CD4-positive, alpha-beta T cell treated with Interleukin-1 beta for 1 hour (primary cell): Measurements from ENCODE around the gene EIF5A.

Experiments
- DNase-seq, 2 donors: peaks; one replicate each; pipeline ENCODE4 v3.0.0-alpha.2; 2020 to 2022

EIF5A gene

DNA sequence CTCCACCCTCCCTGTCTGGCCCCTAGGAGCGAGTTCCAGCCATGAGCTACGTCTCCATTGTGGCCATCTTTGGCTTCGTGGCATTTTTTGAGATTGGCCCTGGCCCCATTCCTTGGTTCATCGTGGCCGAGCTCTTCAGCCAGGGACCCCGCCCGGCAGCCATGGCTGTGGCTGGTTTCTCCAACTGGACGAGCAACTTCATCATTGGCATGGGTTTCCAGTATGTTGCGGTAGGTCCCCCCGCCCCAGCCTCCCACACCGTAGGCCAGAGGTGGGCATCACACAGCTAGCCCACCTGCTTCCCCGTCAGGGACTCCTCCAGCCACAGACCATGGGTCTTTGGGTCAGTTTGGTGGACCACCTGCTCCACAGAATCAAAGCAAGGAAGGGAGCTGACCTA is 21.7 kb upstream of the EIF5A start:
- no peak for DNase-seq

- DNase-seq, result no peak
These were observed 18.0 kb upstream of the EIF5A start for GRCh38 chr17:7289256-7290032.

DNA sequence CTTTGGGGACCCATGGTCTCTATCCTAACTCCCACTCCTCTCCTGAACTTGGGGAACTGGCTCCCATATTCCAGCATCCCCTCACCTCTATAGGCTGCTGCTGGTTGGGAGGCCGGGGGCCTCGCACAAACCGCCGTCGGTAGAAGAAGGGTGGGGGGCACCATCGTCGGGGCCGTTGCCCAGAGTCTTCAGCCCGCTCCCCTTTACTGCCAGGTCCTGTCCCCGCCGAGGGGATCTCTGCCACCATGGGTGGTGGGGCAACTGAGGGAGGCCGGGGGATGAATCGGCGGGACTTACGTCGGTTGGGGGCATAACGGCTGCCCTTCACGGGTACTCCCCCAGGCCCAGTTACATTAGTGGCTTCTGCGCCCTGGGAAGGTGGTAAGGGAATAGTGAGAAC is 17.3 kb upstream of the EIF5A start:
- no peak for DNase-seq

GRCh38 chr17:7290685-7291084 is 16.7 kb upstream of the EIF5A start:
- no peak for DNase-seq

DNA sequence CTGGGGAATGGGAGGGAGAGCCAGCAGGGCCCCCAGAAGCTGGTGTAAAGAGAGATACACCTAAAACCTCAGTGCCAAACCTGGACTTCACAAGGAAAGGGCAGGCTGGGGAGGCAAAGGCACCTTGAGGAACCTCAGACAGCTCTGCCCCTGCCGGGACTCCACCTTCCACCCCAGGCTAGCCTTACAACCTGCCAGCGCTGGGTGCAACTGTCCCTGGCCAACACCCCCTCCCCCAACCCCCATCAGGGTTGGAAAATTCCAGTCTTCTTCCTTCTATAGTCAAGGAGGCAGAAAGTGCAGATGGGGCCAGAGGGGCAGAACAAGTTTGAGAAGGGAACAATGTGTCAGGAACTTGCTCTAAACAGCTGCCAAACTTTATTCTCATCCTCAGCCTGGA is 15.2 kb upstream of the EIF5A start:
- no peak for DNase-seq

GRCh38 chr17:7292729-7293128 is 14.7 kb upstream of the EIF5A start:
- no peak for DNase-seq

DNA sequence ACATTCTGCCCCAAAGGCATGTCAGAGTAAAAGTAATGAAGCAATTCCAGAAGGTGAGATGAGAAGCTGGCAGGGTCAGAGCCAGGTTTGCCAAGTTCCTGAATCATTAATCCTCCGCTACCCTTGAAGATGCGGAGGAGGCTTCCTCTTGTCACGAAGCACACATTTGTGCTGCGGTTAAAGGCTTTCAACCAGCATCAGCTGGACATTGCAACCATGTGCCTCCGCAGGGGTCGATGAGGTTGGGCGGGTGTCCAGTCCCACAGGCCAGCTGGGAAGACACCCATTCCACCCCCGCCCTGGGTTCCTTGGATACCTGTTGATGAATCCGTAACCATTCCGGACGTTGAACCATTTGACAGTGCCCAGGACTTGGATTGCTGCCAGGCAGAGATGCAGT is 14.3 kb upstream of the EIF5A start:
- DNase-seq, result no peak

GRCh38 chr17:7293816-7294613 is 13.4 kb upstream of the EIF5A start:
- no peak for DNase-seq

GRCh38 chr17:7294614-7295153 is 12.7 kb upstream of the EIF5A start, which contains the start of gene YBX2:
Gene YBX2 (minus strand): TSS chr17:7294639. CDS start chr17:7294500, 139 bp downstream.
- DNase-seq, result peak; percentile 84 to 86

- DNase-seq, result no peak
These were observed 11.9 kb upstream of the EIF5A start for GRCh38 chr17:7295230-7296180.

DNA sequence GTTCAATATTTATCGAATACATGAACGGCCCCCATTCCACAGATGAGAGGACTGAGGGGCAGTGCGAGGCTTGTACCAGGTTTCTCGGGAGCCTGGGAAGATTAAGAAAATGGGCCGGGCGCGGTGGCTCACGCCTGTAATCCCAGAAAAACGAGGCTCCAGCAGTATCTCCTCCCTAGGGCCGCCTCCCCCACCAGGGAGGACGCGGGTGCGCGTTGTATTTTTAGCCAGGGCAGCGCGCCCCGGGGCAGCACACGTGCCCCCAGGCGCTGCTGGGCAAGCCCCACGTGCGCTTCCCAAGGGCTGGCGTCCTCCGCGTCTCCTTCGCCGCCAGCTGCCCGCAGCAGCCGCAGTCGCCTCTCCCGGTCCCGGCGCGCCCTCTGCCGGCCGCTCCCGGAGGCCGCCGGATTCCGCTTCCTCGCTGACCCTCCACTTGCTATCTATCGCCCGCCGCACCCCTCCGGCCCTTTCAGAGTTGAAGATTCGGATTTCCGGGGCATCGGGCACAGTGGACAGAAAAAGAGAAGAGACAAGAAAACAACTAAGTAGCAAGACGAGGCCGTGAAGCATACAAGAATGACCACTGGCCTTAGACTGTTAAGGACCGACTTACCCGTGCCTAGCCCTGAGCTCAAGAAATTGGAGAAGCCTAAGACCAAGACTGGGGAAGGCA is 11.1 kb upstream of the EIF5A start:
- DNase-seq, result peak; percentile 73 to 77

DNA sequence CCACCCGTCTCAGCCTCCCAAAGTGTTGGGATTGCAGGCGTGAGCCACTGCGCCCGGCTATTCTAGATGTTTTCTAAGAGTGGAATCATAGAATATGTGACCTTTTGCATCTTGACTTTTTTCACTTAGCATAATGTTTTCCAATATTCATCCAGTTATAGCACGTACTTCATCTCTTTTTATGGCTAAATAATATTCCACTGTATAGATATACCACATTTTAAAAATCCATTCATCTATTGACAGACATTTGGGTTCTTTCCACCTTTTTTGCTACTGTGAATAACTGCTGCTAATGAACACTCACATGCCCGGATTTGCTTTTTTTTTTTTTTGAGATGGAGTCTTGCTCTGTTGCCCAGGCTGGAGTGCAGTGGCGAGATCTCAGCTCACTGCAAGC is 3.2 kb upstream of the EIF5A start:
- DNase-seq, result no peak

DNA sequence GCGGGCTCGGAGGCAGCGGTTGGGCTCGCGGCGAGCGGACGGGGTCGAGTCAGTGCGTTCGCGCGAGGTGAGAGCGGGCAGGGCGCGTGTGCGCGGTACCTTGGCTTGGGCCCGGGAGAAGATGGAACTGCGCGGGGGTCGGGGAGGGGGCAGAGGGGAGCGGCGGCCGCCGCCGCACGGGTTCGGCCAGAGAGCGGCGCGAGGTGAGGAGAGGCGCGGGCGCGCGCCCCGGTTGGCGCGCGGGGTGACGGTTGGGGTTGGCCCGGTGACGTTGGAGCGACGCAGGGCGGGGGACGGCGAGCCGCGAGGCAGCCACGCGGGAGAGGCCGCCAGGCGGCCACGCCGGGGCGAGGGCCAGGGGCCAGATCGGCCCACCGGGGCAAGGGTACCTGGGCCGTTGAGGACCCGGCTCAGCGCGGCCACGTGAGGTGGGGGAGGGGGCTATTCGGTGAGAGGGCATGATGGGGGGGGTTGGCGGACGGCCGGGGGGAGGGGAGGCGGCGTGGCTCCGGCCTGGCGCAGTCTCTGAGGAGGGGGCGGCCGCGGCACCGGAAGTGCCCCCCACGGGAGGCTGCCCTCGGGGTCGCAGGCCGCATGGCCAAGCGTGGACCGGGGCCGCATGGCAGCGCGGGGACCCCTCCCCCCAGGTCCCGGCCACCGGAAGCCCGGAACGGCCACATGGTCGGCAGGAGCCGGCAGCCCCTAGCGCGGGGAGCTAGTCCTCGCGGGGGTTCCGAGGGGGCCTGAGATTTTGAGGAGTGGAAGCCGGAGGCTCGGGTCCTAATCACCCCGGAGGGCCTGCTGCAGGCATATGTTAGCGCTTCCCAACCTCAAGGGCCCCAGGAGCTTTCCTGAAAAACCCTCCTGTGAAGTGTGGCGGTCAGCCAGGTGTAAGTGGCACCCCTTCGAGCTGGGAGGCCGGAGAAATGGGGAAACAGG is 527 bp downstream of the EIF5A start:
- DNase-seq, result peak; percentile 61 to 64

GRCh38 chr17:7308625-7309433 is 1.4 kb downstream of the EIF5A start:
- peak; percentile 94 for DNase-seq

DNA sequence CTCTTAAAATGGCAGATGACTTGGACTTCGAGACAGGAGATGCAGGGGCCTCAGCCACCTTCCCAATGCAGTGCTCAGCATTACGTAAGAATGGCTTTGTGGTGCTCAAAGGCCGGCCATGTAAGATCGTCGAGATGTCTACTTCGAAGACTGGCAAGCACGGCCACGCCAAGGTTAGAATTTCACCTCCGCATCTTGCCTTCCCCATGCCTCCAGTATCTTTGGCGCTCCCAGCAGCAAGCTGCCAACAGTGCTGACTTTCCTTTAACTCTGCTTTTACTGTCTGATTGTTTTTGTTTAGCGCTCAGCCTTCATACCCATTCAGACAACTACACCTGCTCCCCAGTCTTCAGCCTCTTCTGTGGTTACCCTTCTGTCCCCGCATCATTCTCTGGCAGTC is 2.2 kb downstream of the EIF5A start:
- no peak for DNase-seq

GRCh38 chr17:7311110-7311705 is 3.8 kb downstream of the EIF5A start:
- no peak for DNase-seq

GRCh38 chr17:7312432-7313087 is 5.1 kb downstream of the EIF5A start:
- DNase-seq, result no peak

DNA sequence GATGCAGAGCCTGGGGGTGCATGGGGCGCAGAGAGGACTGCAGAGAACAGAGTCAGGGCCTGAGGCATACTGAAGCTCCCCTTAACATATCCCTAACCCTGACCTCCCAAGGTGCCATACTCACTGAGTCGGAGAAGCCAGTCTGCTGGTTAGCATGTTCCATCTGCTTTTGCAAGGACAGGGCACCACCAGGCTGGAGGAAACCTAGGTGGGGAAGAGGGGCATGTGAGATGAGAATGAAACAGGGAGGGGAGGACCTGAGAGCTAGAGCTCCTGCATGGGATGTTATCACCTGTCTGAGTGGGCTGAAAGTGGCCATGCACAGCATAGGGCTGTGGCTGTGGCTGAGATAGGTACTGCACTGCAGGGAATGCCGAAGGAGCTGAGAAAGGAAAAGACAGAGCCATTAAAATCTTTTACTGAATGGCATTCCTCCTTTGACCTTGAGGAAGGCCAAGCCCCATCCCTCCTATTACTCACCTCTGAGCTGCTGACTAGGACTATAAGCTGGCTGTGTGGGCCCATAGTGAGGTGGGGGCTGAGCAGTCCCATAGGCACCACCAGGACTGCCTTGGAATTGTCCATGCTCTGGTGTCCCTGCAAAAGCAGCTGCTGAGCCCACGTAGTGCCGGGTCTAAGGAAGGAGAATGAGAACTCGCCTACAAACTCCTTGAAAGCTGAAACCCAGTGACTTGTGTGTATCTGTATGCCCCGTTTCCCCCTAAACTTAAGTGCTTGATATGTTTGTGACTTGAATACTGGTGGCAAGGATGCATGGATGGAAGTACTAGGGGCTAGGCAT is 5.9 kb downstream of the EIF5A start:
- peak in 1 of 2 donors; percentile 15 for DNase-seq
